Neuron (in vitro differentiated cells): ENCODE measurements around the gene SPOP.
"Not testable (repeated sequence)": the region's sequence is repeated elsewhere in the genome, so short reads cannot be mapped to it uniquely, and the experiment has no call there.

Experiments used
- H2AFZ ChIP-seq: one replicate; pipeline ENCODE4 v1.6.1; 2013; ENCODE audit warnings: low read depth, mild to moderate bottlenecking, inconsistent platforms, low read length, moderate library complexity
- H3K27me3 ChIP-seq: one replicate; pipeline ENCODE4 v1.6.1; 2013; ENCODE audit warnings: low read length; ENCODE audit not compliant: insufficient read depth
- H3K36me3 ChIP-seq: one replicate; pipeline ENCODE4 v1.6.1; 2013; ENCODE audit warnings: low read length; ENCODE audit not compliant: insufficient read depth
- H3K4me1 ChIP-seq: one replicate; pipeline ENCODE4 v1.6.1; 2013; ENCODE audit warnings: low read length; ENCODE audit not compliant: insufficient read depth
- H3K4me3 ChIP-seq: 2 replicates; pipeline ENCODE4 v1.5.1; 2013; ENCODE audit warnings: mild to moderate bottlenecking, low read length, moderate library complexity
- H3K9me3 ChIP-seq: one replicate; pipeline ENCODE4 v1.6.1; 2013; ENCODE audit warnings: low read length

The SPOP gene

DNA sequence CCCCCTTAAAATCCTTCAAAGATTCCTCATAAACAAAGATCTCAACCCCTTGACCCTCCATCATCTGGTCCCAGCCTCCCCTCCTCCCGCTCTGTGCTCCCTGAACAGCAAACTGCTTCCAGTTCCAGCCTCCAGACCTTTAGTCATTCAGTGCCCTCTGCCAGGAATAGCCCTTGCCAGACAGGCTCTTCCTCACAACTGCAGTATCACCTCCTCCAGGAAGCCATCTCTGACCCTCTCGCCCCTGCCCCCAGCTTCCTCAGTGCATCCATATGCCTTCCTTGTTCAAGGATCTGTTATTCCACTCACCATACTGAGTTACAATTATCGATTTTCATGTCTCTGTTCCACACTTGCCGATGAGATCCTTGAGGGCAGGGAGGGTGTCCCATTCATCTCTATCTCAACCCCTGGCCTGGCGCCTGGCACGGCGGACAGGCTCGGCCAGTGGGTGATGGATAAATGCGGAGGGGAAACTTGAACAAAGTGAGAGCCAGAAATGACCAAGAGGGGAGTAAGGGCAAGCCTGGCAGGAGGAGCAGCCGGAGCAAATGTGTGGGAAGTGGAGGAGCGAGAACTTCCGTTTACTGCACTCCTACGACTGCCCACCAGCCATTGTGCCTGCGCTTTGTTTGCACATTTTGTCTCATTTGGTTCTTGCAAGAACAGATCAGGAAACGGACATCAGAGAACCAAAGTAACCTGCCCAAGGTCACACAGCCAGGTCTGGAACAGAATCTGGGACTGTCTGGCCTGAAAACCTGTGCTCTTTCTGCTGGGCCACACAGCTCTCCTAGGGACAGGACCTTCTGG lies 104.2 kb downstream of the SPOP start:
- Histone ChIP-seq H2AFZ (no peak overlapping the region), H3K27me3 (peaks cover 70% of the 10 kb centered on the region), H3K4me1 (peaks cover 19% of the 10 kb centered on the region), H3K36me3 (no peaks in the 10 kb centered on the region), H3K4me3 (no peak overlapping the region), H3K9me3 (no peaks in the 10 kb centered on the region)

DNA sequence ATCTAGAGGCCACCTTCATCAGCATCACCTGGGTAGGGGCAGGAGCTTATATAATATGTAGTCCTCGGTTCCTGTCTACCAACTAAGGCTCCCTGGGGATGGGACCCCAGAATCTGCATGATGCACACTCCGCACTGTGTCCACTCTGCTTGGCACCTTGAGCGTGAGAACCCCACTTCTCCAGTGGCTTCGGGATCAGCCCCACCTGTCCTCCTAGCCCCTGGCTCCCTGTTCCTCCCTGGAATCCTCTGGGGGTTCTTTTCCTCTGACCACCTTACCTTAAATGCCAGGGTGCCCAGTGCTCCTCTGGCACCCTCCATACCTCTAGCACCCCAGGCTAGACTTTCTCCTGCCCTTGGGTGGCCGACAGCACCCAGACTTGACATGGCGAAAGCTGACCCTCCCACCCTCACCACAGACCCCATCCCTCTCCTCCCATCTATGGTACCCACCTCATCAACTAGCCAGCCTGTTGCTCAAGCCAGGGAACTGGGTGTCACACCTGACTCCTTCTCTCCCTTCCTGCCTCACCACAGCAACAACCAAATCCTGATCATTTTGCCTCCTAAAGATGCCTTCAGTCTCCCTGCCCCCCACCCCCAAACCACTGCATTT lies 105.0 kb downstream of the SPOP start:
- H3K9me3 ChIP-seq: no peaks in the 10 kb centered on the region
- peaks cover 19% of the 10 kb centered on the region for H3K4me1 ChIP-seq
- H3K27me3 ChIP-seq: peaks cover 64% of the 10 kb centered on the region
- no peaks in the 10 kb centered on the region for H3K36me3 ChIP-seq
- no peak overlapping the region for H2AFZ ChIP-seq
- H3K4me3 ChIP-seq: no peak overlapping the region

DNA sequence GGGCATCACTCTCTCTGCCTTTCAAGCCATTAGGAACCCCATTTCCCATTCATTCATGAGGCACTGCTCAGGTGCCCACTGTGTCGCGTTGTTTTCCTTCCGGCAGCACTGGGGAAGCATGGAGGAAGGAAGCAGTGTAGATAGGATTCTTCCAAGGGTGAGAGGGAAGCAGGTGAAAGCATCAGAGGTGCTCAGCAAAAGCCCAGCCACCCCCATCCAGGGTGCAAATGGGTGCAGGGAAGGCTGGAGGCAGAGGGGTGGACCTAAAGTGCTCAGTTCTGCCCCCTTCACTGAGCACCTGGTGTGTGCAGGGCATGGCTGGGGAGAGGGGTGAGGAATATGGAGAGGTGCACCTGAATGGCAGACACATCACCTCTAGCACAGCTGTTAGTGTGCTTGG lies 105.7 kb downstream of the SPOP start:
- Histone ChIP-seq H3K36me3 (no peaks in the 10 kb centered on the region), H3K4me1 (peaks cover 14% of the 10 kb centered on the region), H3K9me3 (no peaks in the 10 kb centered on the region), H3K27me3 (peaks cover 57% of the 10 kb centered on the region), H2AFZ (no peak overlapping the region), H3K4me3 (no peak overlapping the region)

DNA sequence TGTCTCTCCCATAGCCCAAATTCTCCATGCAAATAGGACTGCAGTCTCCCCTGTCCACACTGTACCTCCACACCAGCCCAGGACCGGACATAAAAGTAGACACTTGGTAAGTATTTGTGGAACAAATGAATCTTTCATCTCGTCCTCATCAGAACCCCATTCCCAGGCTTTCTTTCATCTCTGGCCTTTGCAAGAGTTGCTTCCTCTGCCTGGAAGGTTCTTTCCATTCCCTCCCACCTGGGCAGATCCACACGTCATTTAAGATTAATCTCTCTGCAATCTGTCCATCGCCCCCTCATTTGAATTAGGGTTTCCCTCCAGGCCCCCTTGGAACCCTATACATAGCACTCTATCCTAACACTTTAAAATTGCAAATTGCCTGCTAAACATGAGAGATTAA lies 106.1 kb downstream of the SPOP start:
- Histone ChIP-seq H3K4me1 (peaks cover 9% of the 10 kb centered on the region), H3K4me3 (no peak overlapping the region), H3K9me3 (no peaks in the 10 kb centered on the region), H2AFZ (no peak overlapping the region), H3K27me3 (peaks cover 53% of the 10 kb centered on the region), H3K36me3 (no peaks in the 10 kb centered on the region)

DNA sequence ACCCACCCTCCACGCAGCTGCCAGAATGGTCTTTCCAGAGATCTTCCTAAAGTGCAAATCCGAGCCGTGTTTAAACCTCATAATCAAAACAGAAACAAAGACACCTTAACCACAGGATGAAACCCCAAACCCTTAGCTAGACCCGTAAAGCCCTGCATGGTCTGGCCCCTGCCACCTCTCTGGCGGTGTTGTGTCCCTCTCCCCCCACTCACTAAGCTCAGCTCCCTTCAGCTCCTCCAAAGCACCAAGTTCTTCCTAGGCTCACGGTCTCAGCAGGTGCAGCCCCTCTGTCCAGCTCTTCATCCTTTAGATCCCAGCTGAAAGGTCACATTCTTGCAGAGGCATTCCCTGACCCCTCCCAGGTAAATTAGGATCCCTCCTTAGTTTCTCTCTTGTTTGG lies 106.6 kb downstream of the SPOP start:
- peaks cover 52% of the 10 kb centered on the region for H3K27me3 ChIP-seq
- no peak overlapping the region for H3K4me3 ChIP-seq
- no peak overlapping the region for H2AFZ ChIP-seq
- peaks cover 6% of the 10 kb centered on the region for H3K4me1 ChIP-seq
- H3K9me3 ChIP-seq: no peaks in the 10 kb centered on the region
- no peaks in the 10 kb centered on the region for H3K36me3 ChIP-seq

DNA sequence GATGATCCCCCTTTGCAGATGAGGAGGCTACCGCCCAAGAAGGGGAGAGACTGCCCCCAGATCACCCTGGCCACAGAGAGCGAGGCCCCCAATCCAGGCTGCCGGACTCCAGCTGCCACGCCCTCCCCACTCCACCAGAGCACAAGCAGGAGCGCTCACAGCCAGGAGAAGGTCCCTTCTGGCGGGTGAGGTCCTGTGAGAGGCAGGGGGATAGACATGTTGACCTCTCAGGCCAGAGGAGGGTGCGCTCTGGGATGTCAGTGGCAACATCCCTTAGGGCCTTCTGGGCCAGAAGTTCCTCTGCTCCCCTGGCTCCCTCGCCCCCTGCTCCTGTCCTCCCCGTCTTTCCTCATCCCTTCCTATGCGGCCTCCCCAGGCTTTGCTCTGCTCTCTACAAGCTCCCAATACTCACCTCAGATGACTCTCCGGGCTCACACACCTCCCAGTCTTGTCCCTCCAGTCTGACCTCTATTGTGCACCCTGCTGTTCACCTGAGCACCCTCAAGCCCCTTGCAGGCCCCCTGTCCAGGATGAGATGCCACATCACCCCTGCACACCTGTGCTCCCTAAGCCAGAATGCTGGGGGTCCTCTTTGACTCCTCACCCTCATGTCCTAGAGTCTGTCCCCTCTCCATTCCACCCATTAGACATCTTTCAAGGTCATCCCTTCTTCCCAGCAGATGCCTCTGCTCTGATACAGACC lies 107.2 kb downstream of the SPOP start:
- H3K4me1 ChIP-seq: peaks cover 2% of the 10 kb centered on the region

DNA sequence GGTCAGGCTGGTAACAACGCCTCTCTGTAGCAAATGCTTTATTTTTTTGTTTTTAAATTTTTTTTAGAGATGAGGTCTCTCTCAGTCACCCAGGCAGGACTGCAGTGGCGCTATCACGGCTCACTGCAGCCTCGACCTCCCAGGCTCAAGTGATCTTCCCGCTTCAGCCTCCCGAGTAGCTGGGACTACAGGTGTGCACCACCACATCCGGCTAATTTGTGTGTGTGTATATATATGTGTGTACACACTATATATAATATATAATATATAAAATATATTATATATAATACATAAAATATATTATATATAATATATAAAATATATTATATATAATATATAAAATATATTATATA lies 109.2 kb downstream of the SPOP start:
- H3K4me1 ChIP-seq, H3K9me3 ChIP-seq, H2AFZ ChIP-seq, H3K4me3 ChIP-seq, H3K36me3 ChIP-seq: not testable (repeated sequence)
- peaks cover 38% of the 10 kb centered on the region for H3K27me3 ChIP-seq

More for the DNA sequence above, 107.2 kb downstream of the SPOP start:
- no peak overlapping the region for H2AFZ ChIP-seq
- no peaks in the 10 kb centered on the region for H3K36me3 ChIP-seq
- H3K9me3 ChIP-seq: no peaks in the 10 kb centered on the region
- H3K4me3 ChIP-seq: no peak overlapping the region
- H3K27me3 ChIP-seq: peaks cover 51% of the 10 kb centered on the region

DNA sequence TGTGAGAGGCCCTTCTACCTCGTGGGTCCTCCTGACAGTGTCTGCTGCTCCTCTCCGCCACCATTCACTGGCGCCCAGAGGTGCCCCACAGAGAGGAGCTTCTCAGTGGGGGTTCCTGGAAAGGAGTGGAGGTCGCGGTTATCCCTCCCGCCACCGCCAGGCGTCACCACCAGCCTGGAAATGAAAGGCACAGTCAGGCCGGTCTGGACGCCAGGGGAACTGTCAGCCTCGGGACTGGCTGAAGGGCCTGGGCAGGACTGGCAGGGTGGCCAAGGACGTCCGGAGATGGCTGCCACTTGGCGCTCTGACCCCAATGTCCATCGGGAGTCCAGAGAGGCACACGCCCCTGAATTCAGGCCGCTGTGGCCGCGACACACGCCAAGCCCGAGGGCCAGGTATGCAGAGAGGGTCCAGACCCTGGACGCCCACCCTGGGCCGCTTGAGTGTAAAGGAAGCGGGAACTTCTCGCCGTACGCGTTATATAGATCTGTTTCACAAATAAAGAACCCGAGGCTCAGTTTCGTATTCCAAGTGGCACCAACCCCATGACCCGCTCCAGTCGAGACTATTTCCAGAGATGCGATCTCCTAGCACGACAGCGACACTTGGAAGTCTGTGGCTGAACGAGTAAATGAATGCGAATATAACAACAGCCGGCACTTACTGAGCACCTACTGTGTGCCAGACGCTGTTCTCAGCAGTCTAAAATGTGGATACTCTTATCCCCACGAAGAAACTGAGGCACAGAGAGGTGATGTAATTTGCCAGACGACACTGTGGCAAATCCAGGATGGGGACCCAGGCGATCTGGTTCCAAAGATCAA lies 109.8 kb downstream of the SPOP start:
- H2AFZ ChIP-seq: no peak overlapping the region
- H3K27me3 ChIP-seq: peaks cover 35% of the 10 kb centered on the region
- no peaks in the 10 kb centered on the region for H3K9me3 ChIP-seq
- no peaks in the 10 kb centered on the region for H3K36me3 ChIP-seq
- no peaks in the 10 kb centered on the region for H3K4me1 ChIP-seq
- peak overlapping the region; percentile 17 for H3K4me3 ChIP-seq

DNA sequence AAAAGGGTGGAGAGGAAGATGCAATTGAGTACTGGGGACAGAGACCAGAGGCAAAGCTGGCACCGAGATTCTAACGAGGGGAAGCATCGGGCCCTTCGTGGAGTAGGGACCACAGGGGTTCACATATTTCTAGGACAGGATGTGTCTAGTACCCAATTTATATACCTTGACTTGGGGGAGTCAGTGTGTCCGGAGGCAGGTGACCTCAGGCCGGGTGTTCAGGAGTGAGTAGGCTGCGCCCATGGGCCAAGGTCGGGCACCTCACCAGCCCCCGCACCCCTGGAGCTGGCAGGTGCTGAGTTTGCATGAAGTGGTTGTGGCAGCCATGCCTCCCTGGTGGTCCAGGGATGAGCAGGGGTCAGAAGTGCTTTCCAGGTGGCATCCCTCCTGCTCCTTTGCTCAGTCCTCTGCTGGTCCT lies 110.8 kb downstream of the SPOP start:
- H3K4me1 ChIP-seq: no peaks in the 10 kb centered on the region
- peaks cover 25% of the 10 kb centered on the region for H3K27me3 ChIP-seq
- no peaks in the 10 kb centered on the region for H3K36me3 ChIP-seq
- H3K4me3 ChIP-seq: no peak overlapping the region
- no peak overlapping the region for H2AFZ ChIP-seq
- no peaks in the 10 kb centered on the region for H3K9me3 ChIP-seq

DNA sequence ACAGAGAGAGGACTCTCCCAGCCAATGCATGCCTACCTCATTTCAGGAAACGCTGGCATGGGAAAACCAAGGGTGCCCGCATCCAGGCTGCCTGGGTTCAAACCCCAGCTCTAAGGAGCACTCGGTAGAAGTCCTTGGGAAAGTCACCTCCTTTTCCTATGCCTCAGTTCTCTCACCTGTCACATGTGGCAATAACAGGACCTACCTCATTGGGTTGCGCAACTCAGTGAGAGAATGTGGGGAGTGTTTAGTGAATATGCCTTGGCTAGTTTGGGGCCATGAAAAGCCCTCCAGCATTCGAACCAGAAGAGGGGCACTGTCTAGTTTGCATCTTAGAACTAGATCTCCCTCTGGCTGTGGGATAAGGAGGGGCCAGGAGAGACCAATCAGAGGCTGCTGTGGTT lies 111.2 kb downstream of the SPOP start:
- Histone ChIP-seq H3K27me3 (peaks cover 21% of the 10 kb centered on the region), H3K4me3 (no peak overlapping the region), H3K4me1 (no peaks in the 10 kb centered on the region), H3K9me3 (no peaks in the 10 kb centered on the region), H2AFZ (no peak overlapping the region), H3K36me3 (no peaks in the 10 kb centered on the region)

DNA sequence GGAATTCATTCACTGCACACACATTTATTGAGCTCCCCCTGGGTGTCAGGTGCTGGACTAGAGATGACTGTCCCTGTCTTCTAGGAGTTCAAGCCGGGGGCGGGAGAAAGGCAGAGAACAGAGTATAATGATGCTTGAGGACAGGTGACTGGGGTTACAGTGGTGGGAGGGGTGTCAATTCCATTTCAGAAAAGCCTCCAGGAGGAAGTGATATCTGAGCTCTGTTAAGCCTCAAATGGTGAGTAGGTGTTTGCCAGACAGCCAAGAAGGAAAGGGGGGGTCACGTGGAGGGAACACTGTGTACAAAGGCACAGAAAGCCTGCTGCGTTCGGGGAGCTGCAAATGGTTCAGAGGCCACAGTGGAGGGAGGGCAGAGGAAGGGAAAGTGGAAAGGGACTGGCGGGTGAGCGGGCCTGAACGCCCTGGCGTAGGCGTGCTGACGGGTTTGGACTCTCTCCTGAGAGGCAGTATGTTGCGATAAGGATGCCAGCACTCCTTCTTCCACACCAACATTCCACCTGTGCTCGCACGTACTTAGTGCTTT lies 111.9 kb downstream of the SPOP start:
- Histone ChIP-seq H3K4me3 (no peak overlapping the region), H3K9me3 (no peaks in the 10 kb centered on the region), H3K27me3 (peaks cover 16% of the 10 kb centered on the region), H2AFZ (no peak overlapping the region), H3K36me3 (no peaks in the 10 kb centered on the region), H3K4me1 (no peaks in the 10 kb centered on the region)

DNA sequence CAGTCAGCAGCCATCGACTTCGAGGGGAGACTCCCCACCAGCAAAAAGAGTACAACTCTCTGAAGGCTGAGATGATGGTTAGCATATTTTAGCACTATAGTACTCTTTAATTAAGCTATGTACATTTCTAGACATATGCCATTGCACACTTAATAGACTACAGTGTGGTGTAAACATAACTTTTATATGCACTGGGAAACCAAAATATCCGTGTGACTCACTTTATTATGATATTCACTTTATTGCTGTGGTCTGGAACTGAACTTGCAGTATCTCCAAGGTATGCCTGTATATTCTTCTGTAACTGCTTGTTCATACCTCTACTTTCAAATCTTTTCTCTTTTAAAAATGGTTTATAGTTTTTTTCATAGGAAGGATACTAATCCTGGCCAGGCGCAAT lies 113.3 kb downstream of the SPOP start:
- Histone ChIP-seq H3K36me3 (no peaks in the 10 kb centered on the region), H3K27me3 (peaks cover 10% of the 10 kb centered on the region), H3K4me3 (no peak overlapping the region), H3K4me1 (no peaks in the 10 kb centered on the region), H3K9me3 (no peaks in the 10 kb centered on the region), H2AFZ (no peak overlapping the region)
